ENCODE results near the gene REV1. TPM values are rescaled to one million over a fixed set of nuclear protein-coding genes. Genes with fewer than 3 reads are reported as not detected.
"Not testable (repeated sequence)": the region's sequence is repeated elsewhere in the genome, so short reads cannot be mapped to it uniquely, and the experiment has no call there.

REV1 gene
- total RNA-seq, 3 donors from 2014 or later, result 40.2 to 53.4 (median 50.7) TPM

- Histone ChIP-seq H3K4me3 (no peak overlapping the region), H3K9me3 (no peaks in the 10 kb centered on the region), H3K4me1 (ENCODE audit: low read depth) (peaks cover 34% of the 10 kb centered on the region), H3K36me3 (ENCODE audit: low read depth) (no peaks in the 10 kb centered on the region)
- intact Hi-C loops (cut with DNase I, micrococcal nuclease), result no loop called here
- ATAC-seq, result no peak
- DNase-seq, result no peak
- TF ChIP-seq CTCF (IDR thresholded peaks at IDR 0.05), result no peak
Measured at GRCh38 chr2:99477054-99477453, 12.8 kb downstream of the REV1 start.

GRCh38 chr2:99476629-99477028 is 13.2 kb downstream of the REV1 start:
- TF ChIP-seq CTCF (IDR thresholded peaks at IDR 0.05), result no peak
- H3K9me3 ChIP-seq, result no peaks in the 10 kb centered on the region
- intact Hi-C loops (cut with DNase I, micrococcal nuclease), result no loop called here
- DNase-seq, result no peak
- no peaks in the 10 kb centered on the region for H3K36me3 ChIP-seq (ENCODE audit: low read depth)
- peaks cover 36% of the 10 kb centered on the region for H3K4me1 ChIP-seq (ENCODE audit: low read depth)
- no peak overlapping the region for H3K4me3 ChIP-seq
- ATAC-seq, result no peak

- H3K9me3 ChIP-seq; H3K36me3 ChIP-seq (ENCODE audit: low read depth); intact Hi-C loops (cut with DNase I, micrococcal nuclease); DNase-seq; ATAC-seq; H3K4me3 ChIP-seq: not testable (repeated sequence)
- H3K4me1 ChIP-seq (ENCODE audit: low read depth), result peaks cover 30% of the 10 kb centered on the region
Measured at GRCh38 chr2:99475095-99475494, 14.7 kb downstream of the REV1 start.

GRCh38 chr2:99473518-99474083 is 16.2 kb downstream of the REV1 start:
- no peak for ATAC-seq
- no peak for DNase-seq
- no peak for TF ChIP-seq CTCF (IDR thresholded peaks at IDR 0.05)
- Histone ChIP-seq H3K9me3 (no peaks in the 10 kb centered on the region), H3K36me3 (ENCODE audit: low read depth) (no peaks in the 10 kb centered on the region), H3K4me1 (ENCODE audit: low read depth) (peaks cover 26% of the 10 kb centered on the region), H3K4me3 (no peak overlapping the region)
- intact Hi-C loops (cut with DNase I, micrococcal nuclease), result no loop called here

- TF ChIP-seq CTCF (IDR thresholded peaks at IDR 0.05), result no peak
- Histone ChIP-seq H3K9me3 (no peaks in the 10 kb centered on the region), H3K4me1 (ENCODE audit: low read depth) (peaks cover 21% of the 10 kb centered on the region), H3K4me3 (no peak overlapping the region), H3K36me3 (ENCODE audit: low read depth) (no peaks in the 10 kb centered on the region)
- no peak for DNase-seq
- intact Hi-C loops (cut with DNase I, micrococcal nuclease), result no loop called here
- peak; percentile 75 for ATAC-seq
Measured at GRCh38 chr2:99472600-99472960, 17.2 kb downstream of the REV1 start.

- Histone ChIP-seq H3K36me3 (ENCODE audit: low read depth) (no peaks in the 10 kb centered on the region), H3K9me3 (no peaks in the 10 kb centered on the region), H3K4me1 (ENCODE audit: low read depth) (peaks cover 21% of the 10 kb centered on the region), H3K4me3 (no peak overlapping the region)
- peak; percentile 57 for ATAC-seq
- DNase-seq, result no peak
- intact Hi-C loops (cut with DNase I, micrococcal nuclease), result no loop called here
- TF ChIP-seq CTCF (IDR thresholded peaks at IDR 0.05), result no peak
Measured at GRCh38 chr2:99471654-99472599, 17.9 kb downstream of the REV1 start.

Data from mucosa of descending colon (tissue), 3 donors.